Endothelial cell of umbilical vein (primary cell): ENCODE measurements around the gene PCTP. TPM values are rescaled to one million over a fixed set of nuclear protein-coding genes. Genes with fewer than 3 reads are reported as not detected.

Experiments used
- BruUV-seq: library from RNA; stranded (reverse); fragments of 400-500 nt; replicated peaks from 2 replicates; lab custom pipeline; 2021; lab: Mats Ljungman, UMichigan
- CTCF ChIA-PET: fragments of 300-600, 350-600 bp; sonication (Branson Sonifier 250); formaldehyde crosslinking; loops from one replicate; lab custom pipeline; 2021; ENCODE audit warnings: antibody characterized with exemption, inconsistent platforms; lab: Charles Lee
- POLR2A ChIA-PET: fragments of 300-600, 350-600 bp; sonication (Branson Sonifier 250); formaldehyde crosslinking; loops from one replicate; lab custom pipeline; 2021; ENCODE audit warnings: antibody characterized with exemption, inconsistent platforms; lab: Charles Lee
- DNase-seq: peaks from one replicate; pipeline ENCODE4 v3.0.0-alpha.2; 2011; ENCODE audit warnings: low read depth, low spot score
- FAIRE-seq: peaks from 2 replicates; lab custom pipeline; 2011; peaks lifted over from hg19 to GRCh38; lab: Jason Lieb, UNC
- H2AFZ ChIP-seq: 2 replicates; pipeline ENCODE4 v1.6.0; 2012; ENCODE audit warnings: low read depth, low read length, control low read depth, inconsistent platforms
- H3K27ac ChIP-seq: 2 replicates; pipeline ENCODE4 v1.5.1; 2011; ENCODE audit warnings: low read depth, mild to moderate bottlenecking, control low read depth, low read length, moderate library complexity; ENCODE audit not compliant: insufficient read depth
- H3K27me3 ChIP-seq, 2 experiments: 2 replicates each; pipeline versions ENCODE4 v1.6.0 to v1.6.1; 2011; ENCODE audit warnings: low read length in 2 of 2, mixed read lengths in 1 of 2; ENCODE audit not compliant: control insufficient read depth in 2 of 2, insufficient read depth in 2 of 2
- H3K36me3 ChIP-seq, 2 experiments: 2 replicates in 1 of 2; 3 replicates in 1 of 2; pipeline ENCODE4 v1.5.1; 2011; ENCODE audit warnings: low read length in 2 of 2, mild to moderate bottlenecking in 1 of 2, moderate library complexity in 1 of 2; ENCODE audit not compliant: control insufficient read depth in 2 of 2, insufficient read depth in 2 of 2; ENCODE audit errors: extremely low read depth in 1 of 2
- H3K4me1 ChIP-seq: 3 replicates; pipeline ENCODE4 v1.5.1; 2011; ENCODE audit warnings: mild to moderate bottlenecking, low read length; ENCODE audit not compliant: control insufficient read depth, insufficient read depth; ENCODE audit errors: extremely low read depth
- H3K4me2 ChIP-seq: 2 replicates; pipeline ENCODE4 v1.6.1; 2011; ENCODE audit warnings: low read length, control low read depth, mixed read lengths; ENCODE audit not compliant: insufficient read depth
- H3K4me3 ChIP-seq, 3 experiments: fragments of 200-600 bp in 1 of 3; sonication (generic), shearing (Covaris generic) in 1 of 3; replicated peaks in 1 of 3; 2 replicates each; pipeline ENCODE4 v1.5.1; 2011 to 2016; ENCODE audit warnings: control low read depth in 3 of 3, low read length in 3 of 3, mild to moderate bottlenecking in 2 of 3, inconsistent platforms in 1 of 3, low read depth in 1 of 3, moderate library complexity in 1 of 3; ENCODE audit not compliant: insufficient read depth in 1 of 3
- H3K79me2 ChIP-seq: 2 replicates; pipeline ENCODE4 v1.6.0; 2012; ENCODE audit warnings: low read length, inconsistent platforms; ENCODE audit not compliant: control insufficient read depth, insufficient read depth
- H3K9ac ChIP-seq: replicated peaks from 2 replicates; pipeline ENCODE3; 2011; ENCODE audit warnings: low read length, control low read depth; ENCODE audit not compliant: insufficient read depth; ENCODE audit errors: extremely low read depth
- H3K9me1 ChIP-seq: replicated peaks from 3 replicates; pipeline ENCODE4 v1.6.0; 2011; ENCODE audit warnings: mild to moderate bottlenecking, low read length; ENCODE audit not compliant: control insufficient read depth, insufficient read depth; ENCODE audit errors: extremely low read depth
- H3K9me3 ChIP-seq: replicated peaks from 2 replicates; pipeline ENCODE4 v1.5.1; 2012; ENCODE audit warnings: low read length, inconsistent platforms; ENCODE audit not compliant: control insufficient read depth, insufficient read depth
- H4K20me1 ChIP-seq: replicated peaks from 2 replicates; pipeline ENCODE3; 2011; ENCODE audit warnings: mild to moderate bottlenecking, low read length; ENCODE audit not compliant: control insufficient read depth, insufficient read depth; ENCODE audit errors: extremely low read depth
- CTCF ChIP-seq, 2 donors: IDR thresholded peaks; 1 replicate in 1 of 2; 2 replicates in 1 of 2; pipeline ENCODE4 v1.5.1; 2011; ENCODE audit warnings: low read length in 2 of 2, mild to moderate bottlenecking in 2 of 2, moderate library complexity in 2 of 2, control low read depth in 1 of 2, inconsistent platforms in 1 of 2, low read depth in 1 of 2; ENCODE audit not compliant: insufficient read depth in 1 of 2; ENCODE audit errors: extremely low read depth in 1 of 2
- FOS ChIP-seq: IDR thresholded peaks from 2 replicates; pipeline ENCODE4 v1.6.1; 2011; ENCODE audit warnings: mild to moderate bottlenecking, low read length, moderate library complexity, borderline replicate concordance; ENCODE audit not compliant: insufficient read depth
- GATA2 ChIP-seq: IDR thresholded peaks from 2 replicates; pipeline ENCODE4 v1.7.0; 2011; ENCODE audit warnings: low read depth, mild to moderate bottlenecking, moderate library complexity, mixed read lengths, low read length; ENCODE audit not compliant: insufficient read length, insufficient read depth
- JUN ChIP-seq: IDR thresholded peaks from 2 replicates; pipeline ENCODE4 v1.6.1; 2011; ENCODE audit warnings: borderline replicate concordance, low read depth; ENCODE audit not compliant: insufficient read length, insufficient read depth
- MYC ChIP-seq: IDR thresholded peaks from one replicate; pipeline ENCODE4 v1.6.1; 2011; ENCODE audit warnings: mild to moderate bottlenecking, low read depth, low read length
- POLR2A ChIP-seq: IDR thresholded peaks from 2 replicates; pipeline ENCODE4 v1.6.1; 2012; ENCODE audit warnings: low read depth, mild to moderate bottlenecking, control low read depth, low read length
- dilution Hi-C: fragments of 300-500 bp; cut with MboI; formaldehyde crosslinking; loops from one replicate; pipeline ENCODE4 v1.15.0; 2019; ENCODE audit warnings: low sequenced_read_pairs; ENCODE audit not compliant: extremely low pct_ligation_motif_present
- intact Hi-C: fragments of 100-400 bp; cut with micrococcal nuclease; formaldehyde crosslinking; loops from one replicate; pipeline ENCODE4 v1.10.0; 2022
- polyA plus RNA-seq, 4 experiments: library from polyadenylated mRNA; depleted of rRNA in 3 of 4; stranded (reverse) in 3 of 4; unstranded in 1 of 4; fragments of >200 nt; gene quantifications; 2 replicates each; pipeline versions ENCODE4 v1.2.1 to v1.2.3, GENCODE V29; 2011 to 2012; ENCODE audit warnings: missing spikeins in 1 of 4
- total RNA-seq: library from RNA; stranded (reverse); gene quantifications from 2 replicates; pipeline ENCODE4 v1.2.3, GENCODE V29; 2021
- TF ChIP-seq, protein P1 (sequence below): IDR thresholded peaks from 2 replicates; pipeline ENCODE4 v1.6.1; 2011; ENCODE audit not compliant: insufficient read depth, insufficient read length

The PCTP gene
- total and polyA plus RNA-seq, 2 donors (not counting 3 experiments of a cell fraction or from before 2014, with no cell fraction given) = 13.5 to 18.3 TPM

GRCh38 chr17:55756689-55757088 lies 5.8 kb downstream of the PCTP start:
- TF ChIP-seq GATA2 (no peak), MYC (no peak), POLR2A (no peak), JUN (no peak), FOS (no peak), CTCF (IDR thresholded peaks at IDR 0.05; ENCODE audit: extremely low read depth in 1 of 2, insufficient read depth in 1 of 2, low read depth in 1 of 2, low read length in 2 of 2) (no peak)
- TF ChIP-seq, protein P1, sequence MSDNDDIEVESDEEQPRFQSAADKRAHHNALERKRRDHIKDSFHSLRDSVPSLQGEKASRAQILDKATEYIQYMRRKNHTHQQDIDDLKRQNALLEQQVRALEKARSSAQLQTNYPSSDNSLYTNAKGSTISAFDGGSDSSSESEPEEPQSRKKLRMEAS = no peak
- H2AFZ ChIP-seq = no peak overlapping the region
- peaks cover 14% of the 10 kb centered on the region for H3K4me1 ChIP-seq
- POLR2A ChIA-PET = no interaction called here
- H3K9me1 ChIP-seq = no peaks in the 10 kb centered on the region
- no peaks in the 10 kb centered on the region for H3K27me3 ChIP-seq
- intact Hi-C loops (no loop called here), dilution Hi-C loops (no loop called here)
- H3K9ac ChIP-seq = no peak overlapping the region
- no peak overlapping the region for H3K4me2 ChIP-seq
- no peaks in the 10 kb centered on the region for H3K36me3 ChIP-seq
- H3K9me3 ChIP-seq = no peaks in the 10 kb centered on the region
- no TSS peak for BruUV-seq
- H3K27ac ChIP-seq = no peak overlapping the region
- FAIRE-seq (no peak), DNase-seq (no peak)
- peaks cover 2% of the 10 kb centered on the region for H4K20me1 ChIP-seq
- H3K4me3 ChIP-seq = no peak overlapping the region
- H3K79me2 ChIP-seq = peaks cover 11% of the 10 kb centered on the region
- CTCF ChIA-PET = interaction anchor here (0.7 kb wide), 1 partner anchor 22 kb away, joined by 3 read pairs; no protein-coding TSS in a partner anchor
